GM18861 (cell line): ENCODE results near the gene MRPS17.
A peak's percentile ranks its signal among the peaks of the same experiment; 100 is the strongest.
"Not testable (repeated sequence)": the region's sequence is repeated elsewhere in the genome, so short reads cannot be mapped to it uniquely, and the experiment has no call there.

ENCODE experiments used
- ATAC-seq: cut with Tn5 transposase; IDR thresholded peaks from one replicate; pipeline ENCODE4 v1.9.1; 2021; ENCODE audit not compliant: unreplicated experiment

Gene MRPS17

GRCh38 chr7:55951637-55952351 is at the start of gene MRPS17:
TSS of gene MRPS17 (plus strand) at chr7:55951877. CDS start at chr7:55953196, 1,319 bp downstream.
- ATAC-seq: peak; percentile 100

GRCh38 chr7:55903985-55904759 is 47.5 kb upstream of the MRPS17 start:
- ATAC-seq: peak; percentile 93

- ATAC-seq: no peak
Measured at GRCh38 chr7:55912748-55913158, 38.9 kb upstream of the MRPS17 start.

- ATAC-seq: no peak
Measured at GRCh38 chr7:55917771-55918170, 33.9 kb upstream of the MRPS17 start.

GRCh38 chr7:55928006-55928767 is 23.5 kb upstream of the MRPS17 start:
- ATAC-seq: no peak

GRCh38 chr7:55931421-55932151 is 20.1 kb upstream of the MRPS17 start:
- no peak for ATAC-seq

GRCh38 chr7:55939514-55940123 is 12.1 kb upstream of the MRPS17 start:
- no peak for ATAC-seq

GRCh38 chr7:55946545-55946944 is 5.1 kb upstream of the MRPS17 start:
- ATAC-seq: no peak

GRCh38 chr7:55952352-55952671 is 635 bp downstream of the MRPS17 start:
- not testable (repeated sequence) for ATAC-seq

GRCh38 chr7:55953707-55954475 is 2.2 kb downstream of the MRPS17 start:
- no peak for ATAC-seq

GRCh38 chr7:55957190-55957589 is 5.5 kb downstream of the MRPS17 start:
- no peak for ATAC-seq

GRCh38 chr7:55962014-55962413 is 10.3 kb downstream of the MRPS17 start:
- ATAC-seq: no peak

GRCh38 chr7:55963584-55964168 is 12.0 kb downstream of the MRPS17 start:
- ATAC-seq: no peak

- ATAC-seq: peak; percentile 75
Measured at GRCh38 chr7:55964261-55965099, 12.8 kb downstream of the MRPS17 start, which contains the start of gene NIPSNAP2. TSS of gene NIPSNAP2 (plus strand) at chr7:55964585. CDS start at chr7:55964610, 25 bp downstream.

GRCh38 chr7:55965100-55965470 is 13.4 kb downstream of the MRPS17 start:
- ATAC-seq: no peak

- no peak for ATAC-seq
Measured at GRCh38 chr7:55965805-55966421, 14.2 kb downstream of the MRPS17 start.

GRCh38 chr7:55966851-55967250 is 15.2 kb downstream of the MRPS17 start:
- ATAC-seq: no peak

- ATAC-seq: no peak
Measured at GRCh38 chr7:55969391-55969790, 17.7 kb downstream of the MRPS17 start.
